ENCODE measurements around the gene PROZ.

PROZ gene

GRCh38 chr13:113186061-113186900 is 27.8 kb downstream of the PROZ start:
- Histone ChIP-seq H3K4me1 (ENCODE audit: insufficient read depth, low read length) (no peaks in the 10 kb centered on the region), H3K36me3 (ENCODE audit: insufficient read depth, low read length) (peaks cover 95% of the 10 kb centered on the region), H3K4me3 (ENCODE audit: low read length) (no peak overlapping the region), H3K27ac (ENCODE audit: low read depth, low read length) (no peak overlapping the region), H3K9ac (ENCODE audit: low read depth, low read length) (no peak overlapping the region), H3K9me3 (ENCODE audit: insufficient read depth, low read depth, low read length) (peaks cover 2% of the 10 kb centered on the region; the same call in 1 of the 2 replicates), H3K27me3 (ENCODE audit: insufficient read depth, low read length) (no peaks in the 10 kb centered on the region)
- WGBS = 90% methylated on average over 12 of the region's 13 CpGs

GRCh38 chr13:113187263-113187669 is 28.8 kb downstream of the PROZ start:
- peaks cover 95% of the 10 kb centered on the region for H3K36me3 ChIP-seq (ENCODE audit: insufficient read depth, low read length)
- no peak overlapping the region for H3K4me3 ChIP-seq (ENCODE audit: low read length)
- H3K27ac ChIP-seq (ENCODE audit: low read depth, low read length) = no peak overlapping the region

GRCh38 chr13:113187883-113188665 is 29.6 kb downstream of the PROZ start:
- no peak overlapping the region for H3K9ac ChIP-seq (ENCODE audit: low read depth, low read length)
- H3K27ac ChIP-seq (ENCODE audit: low read depth, low read length) = no peak overlapping the region
- no peak overlapping the region for H3K4me3 ChIP-seq (ENCODE audit: low read length)
- H3K27me3 ChIP-seq (ENCODE audit: insufficient read depth, low read length) = no peaks in the 10 kb centered on the region
- peaks cover 98% of the 10 kb centered on the region for H3K36me3 ChIP-seq (ENCODE audit: insufficient read depth, low read length)
- 95% methylated on average over 23 of the region's 23 CpGs for WGBS
- peaks cover 2% of the 10 kb centered on the region; the same call in 1 of the 2 replicates for H3K9me3 ChIP-seq (ENCODE audit: insufficient read depth, low read depth, low read length)
- no peaks in the 10 kb centered on the region for H3K4me1 ChIP-seq (ENCODE audit: insufficient read depth, low read length)

More at GRCh38 chr13:113187263-113187669, 28.8 kb downstream of the PROZ start:
- Histone ChIP-seq H3K4me1 (ENCODE audit: insufficient read depth, low read length) (no peaks in the 10 kb centered on the region), H3K27me3 (ENCODE audit: insufficient read depth, low read length) (no peaks in the 10 kb centered on the region), H3K9ac (ENCODE audit: low read depth, low read length) (no peak overlapping the region), H3K9me3 (ENCODE audit: insufficient read depth, low read depth, low read length) (peaks cover 2% of the 10 kb centered on the region; the same call in 1 of the 2 replicates)
- 92% methylated on average over 8 of the region's 9 CpGs for WGBS

- H3K27ac ChIP-seq (ENCODE audit: low read depth, low read length) = no peak overlapping the region
- H3K4me1 ChIP-seq (ENCODE audit: insufficient read depth, low read length) = no peaks in the 10 kb centered on the region
- WGBS = 95% methylated on average over 4 of the region's 4 CpGs
- H3K9me3 ChIP-seq (ENCODE audit: insufficient read depth, low read depth, low read length) = peaks cover 2% of the 10 kb centered on the region; the same call in 1 of the 2 replicates
- no peak overlapping the region for H3K4me3 ChIP-seq (ENCODE audit: low read length)
- no peak overlapping the region for H3K9ac ChIP-seq (ENCODE audit: low read depth, low read length)
- no peaks in the 10 kb centered on the region for H3K27me3 ChIP-seq (ENCODE audit: insufficient read depth, low read length)
- H3K36me3 ChIP-seq (ENCODE audit: insufficient read depth, low read length) = peaks cover 98% of the 10 kb centered on the region
These were observed 31.7 kb downstream of the PROZ start for GRCh38 chr13:113190181-113190580.

GRCh38 chr13:113192279-113192678 is 33.8 kb downstream of the PROZ start:
- no peaks in the 10 kb centered on the region for H3K4me1 ChIP-seq (ENCODE audit: insufficient read depth, low read length)
- H3K9ac ChIP-seq (ENCODE audit: low read depth, low read length) = no peak overlapping the region
- H3K9me3 ChIP-seq (ENCODE audit: insufficient read depth, low read depth, low read length) = peaks cover 2% of the 10 kb centered on the region; the same call in 1 of the 2 replicates
- peaks cover 98% of the 10 kb centered on the region for H3K36me3 ChIP-seq (ENCODE audit: insufficient read depth, low read length)
- H3K27ac ChIP-seq (ENCODE audit: low read depth, low read length) = no peak overlapping the region
- WGBS = 94% methylated on average over 4 of the region's 4 CpGs
- no peak overlapping the region for H3K4me3 ChIP-seq (ENCODE audit: low read length)
- H3K27me3 ChIP-seq (ENCODE audit: insufficient read depth, low read length) = no peaks in the 10 kb centered on the region

GRCh38 chr13:113192902-113193301 is 34.5 kb downstream of the PROZ start:
- peaks cover 98% of the 10 kb centered on the region for H3K36me3 ChIP-seq (ENCODE audit: insufficient read depth, low read length)
- H3K4me3 ChIP-seq (ENCODE audit: low read length) = no peak overlapping the region
- WGBS = 86% methylated on average over 1 of the region's 2 CpGs
- peaks cover 2% of the 10 kb centered on the region; the same call in 1 of the 2 replicates for H3K9me3 ChIP-seq (ENCODE audit: insufficient read depth, low read depth, low read length)
- no peak overlapping the region for H3K27ac ChIP-seq (ENCODE audit: low read depth, low read length)
- H3K4me1 ChIP-seq (ENCODE audit: insufficient read depth, low read length) = no peaks in the 10 kb centered on the region
- H3K9ac ChIP-seq (ENCODE audit: low read depth, low read length) = no peak overlapping the region
- H3K27me3 ChIP-seq (ENCODE audit: insufficient read depth, low read length) = no peaks in the 10 kb centered on the region

DNA sequence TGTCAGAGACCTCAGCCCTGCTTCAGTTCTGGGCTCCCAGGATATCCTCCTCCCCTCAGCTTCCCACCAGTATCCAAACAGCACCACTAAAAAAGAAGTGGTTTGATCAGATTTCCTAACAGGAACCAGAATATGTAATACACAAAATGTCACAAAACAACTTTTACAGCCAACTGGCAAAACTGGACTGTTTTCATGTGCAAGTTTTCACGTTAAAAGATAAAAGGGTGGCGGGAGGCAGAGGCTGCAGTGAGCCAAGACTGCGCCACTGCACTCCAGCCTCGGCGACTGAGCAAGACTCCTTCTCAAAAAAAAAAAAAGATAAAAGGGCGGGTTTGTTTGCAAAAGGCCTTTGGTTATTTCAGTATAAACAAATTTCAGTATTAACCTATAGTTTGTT is 36.9 kb downstream of the PROZ start:
- WGBS = 96% methylated on average over 5 of the region's 6 CpGs
- H3K27ac ChIP-seq (ENCODE audit: low read depth, low read length) = no peak overlapping the region
- peaks cover 100% of the 10 kb centered on the region for H3K36me3 ChIP-seq (ENCODE audit: insufficient read depth, low read length)
- no peaks in the 10 kb centered on the region for H3K27me3 ChIP-seq (ENCODE audit: insufficient read depth, low read length)
- no peaks in the 10 kb centered on the region for H3K4me1 ChIP-seq (ENCODE audit: insufficient read depth, low read length)
- H3K4me3 ChIP-seq (ENCODE audit: low read length) = no peak overlapping the region
- H3K9me3 ChIP-seq (ENCODE audit: insufficient read depth, low read depth, low read length) = no peaks in the 10 kb centered on the region
- H3K9ac ChIP-seq (ENCODE audit: low read depth, low read length) = no peak overlapping the region

DNA sequence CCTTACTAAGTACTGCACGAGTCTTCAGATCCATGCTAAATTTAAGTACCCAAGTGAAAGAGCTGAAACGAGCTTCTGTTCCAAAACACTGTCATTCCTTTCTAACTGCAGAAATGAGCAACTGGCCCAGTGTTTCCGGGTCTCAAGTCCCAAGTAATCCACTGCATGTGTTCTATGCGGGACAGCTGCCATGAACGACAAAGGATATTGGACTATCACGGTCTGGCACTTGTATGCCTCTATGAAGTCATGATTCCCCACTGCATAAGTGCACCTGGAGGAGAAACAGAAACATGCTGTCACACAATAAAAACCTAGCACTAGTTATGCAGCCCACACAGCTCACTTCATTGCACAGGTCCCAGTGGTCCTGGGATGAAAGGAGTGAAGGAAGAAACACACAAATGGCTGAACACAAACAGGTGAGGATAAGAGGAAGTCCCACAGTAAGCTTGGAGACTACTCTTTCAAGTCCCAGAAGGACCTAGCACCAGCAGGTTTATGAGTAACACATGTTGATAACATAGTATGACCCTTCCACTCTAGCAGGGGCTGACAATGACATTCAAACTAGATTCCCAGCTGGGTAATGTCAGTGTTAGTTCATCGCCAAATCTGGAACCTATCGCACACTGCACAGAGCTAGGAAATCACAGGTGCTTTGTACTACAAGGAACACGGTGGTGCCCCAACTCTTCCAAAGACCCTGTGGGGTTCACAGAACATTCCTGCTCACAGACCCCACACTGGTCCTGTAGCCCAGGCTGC is 38.7 kb downstream of the PROZ start:
- Histone ChIP-seq H3K9me3 (ENCODE audit: insufficient read depth, low read depth, low read length) (no peaks in the 10 kb centered on the region), H3K27me3 (ENCODE audit: insufficient read depth, low read length) (no peaks in the 10 kb centered on the region), H3K36me3 (ENCODE audit: insufficient read depth, low read length) (peaks cover 86% of the 10 kb centered on the region), H3K4me3 (ENCODE audit: low read length) (no peak overlapping the region), H3K9ac (ENCODE audit: low read depth, low read length) (no peak overlapping the region), H3K27ac (ENCODE audit: low read depth, low read length) (no peak overlapping the region), H3K4me1 (ENCODE audit: insufficient read depth, low read length) (no peaks in the 10 kb centered on the region)
- WGBS = 94% methylated on average over 9 of the region's 9 CpGs

- no peak overlapping the region for H3K27ac ChIP-seq (ENCODE audit: low read depth, low read length)
- no peaks in the 10 kb centered on the region for H3K9me3 ChIP-seq (ENCODE audit: insufficient read depth, low read depth, low read length)
- no peak overlapping the region for H3K9ac ChIP-seq (ENCODE audit: low read depth, low read length)
- 95% methylated on average over 2 of the region's 2 CpGs for WGBS
- no peaks in the 10 kb centered on the region for H3K27me3 ChIP-seq (ENCODE audit: insufficient read depth, low read length)
- H3K4me1 ChIP-seq (ENCODE audit: insufficient read depth, low read length) = no peaks in the 10 kb centered on the region
- H3K36me3 ChIP-seq (ENCODE audit: insufficient read depth, low read length) = peaks cover 54% of the 10 kb centered on the region
- H3K4me3 ChIP-seq (ENCODE audit: low read length) = no peak overlapping the region
These were observed 43.4 kb downstream of the PROZ start for GRCh38 chr13:113201815-113202214.

DNA sequence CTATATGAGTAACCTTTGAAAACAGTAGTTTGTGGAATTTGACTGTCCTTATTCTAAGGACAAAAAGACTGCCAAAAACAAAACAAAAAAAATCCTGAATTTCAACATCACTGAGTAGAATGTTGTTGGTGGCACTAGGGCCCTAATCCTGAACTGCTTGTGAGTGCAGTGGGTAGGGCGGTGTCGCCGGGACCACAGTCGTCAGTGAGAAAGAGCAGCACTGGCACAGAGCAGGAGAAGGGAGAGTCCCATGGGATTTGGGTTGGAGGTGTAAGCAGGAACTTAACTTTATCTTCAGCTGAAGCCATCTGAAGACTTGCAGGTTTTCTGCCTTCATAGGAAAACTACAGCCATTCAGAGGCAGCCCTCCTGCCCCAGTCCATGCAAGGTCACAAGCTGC is 44.5 kb downstream of the PROZ start:
- no peak overlapping the region for H3K9ac ChIP-seq (ENCODE audit: low read depth, low read length)
- H3K36me3 ChIP-seq (ENCODE audit: insufficient read depth, low read length) = peaks cover 47% of the 10 kb centered on the region
- H3K27ac ChIP-seq (ENCODE audit: low read depth, low read length) = no peak overlapping the region

More for the DNA sequence above, 44.5 kb downstream of the PROZ start:
- Histone ChIP-seq H3K27me3 (ENCODE audit: insufficient read depth, low read length) (no peaks in the 10 kb centered on the region), H3K4me1 (ENCODE audit: insufficient read depth, low read length) (peaks cover 6% of the 10 kb centered on the region; the same call in 1 of the 2 replicates), H3K4me3 (ENCODE audit: low read length) (no peak overlapping the region), H3K9me3 (ENCODE audit: insufficient read depth, low read depth, low read length) (no peaks in the 10 kb centered on the region)
- 95% methylated on average over 4 of the region's 4 CpGs for WGBS

Data from HUES64 (cell line).